ENCODE measurements around the gene DNAJC11.

The DNAJC11 gene

DNA sequence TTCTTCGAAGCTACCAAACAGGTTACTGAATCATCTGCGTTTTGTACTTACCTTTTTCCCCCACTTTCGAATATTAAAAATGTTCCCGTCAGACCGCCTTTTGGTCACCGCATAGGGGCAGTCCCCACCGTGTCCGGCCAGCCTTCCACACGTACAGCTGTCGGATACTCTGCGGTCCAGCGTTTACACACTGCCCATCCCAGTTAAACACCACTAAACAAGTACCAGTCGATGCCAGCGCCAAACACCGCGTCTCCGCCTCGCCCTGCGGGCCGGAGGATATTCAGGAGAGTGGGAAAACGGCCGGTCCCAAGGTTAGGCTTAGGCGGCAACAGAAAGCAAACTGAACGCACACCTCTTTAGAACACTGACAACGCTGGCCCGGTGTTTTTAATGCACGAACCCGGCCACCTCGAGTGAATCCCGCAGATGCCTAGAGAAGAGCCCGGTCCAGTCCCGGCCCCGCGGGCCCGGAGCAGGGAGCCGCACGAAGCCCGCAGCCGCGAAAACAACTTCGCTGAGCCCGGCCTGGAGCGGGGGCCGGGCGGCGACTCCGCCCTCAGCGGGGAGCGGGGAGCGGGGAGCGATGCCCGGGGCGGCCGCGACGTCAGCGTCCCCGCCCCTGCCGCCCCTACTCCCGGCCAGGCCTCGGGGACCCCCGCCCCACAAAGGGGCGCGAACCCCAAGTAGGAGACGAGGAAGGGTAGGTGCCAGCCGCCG lies 88.8 kb downstream of the DNAJC11 start:
- TF ChIP-seq GATA3 (IDR thresholded peaks at IDR 0.05; ENCODE audit: low read depth, low read length) (no peak), GATA2 (IDR thresholded peaks at IDR 0.05; ENCODE audit: low read depth, low read length) (no peak)

DNA sequence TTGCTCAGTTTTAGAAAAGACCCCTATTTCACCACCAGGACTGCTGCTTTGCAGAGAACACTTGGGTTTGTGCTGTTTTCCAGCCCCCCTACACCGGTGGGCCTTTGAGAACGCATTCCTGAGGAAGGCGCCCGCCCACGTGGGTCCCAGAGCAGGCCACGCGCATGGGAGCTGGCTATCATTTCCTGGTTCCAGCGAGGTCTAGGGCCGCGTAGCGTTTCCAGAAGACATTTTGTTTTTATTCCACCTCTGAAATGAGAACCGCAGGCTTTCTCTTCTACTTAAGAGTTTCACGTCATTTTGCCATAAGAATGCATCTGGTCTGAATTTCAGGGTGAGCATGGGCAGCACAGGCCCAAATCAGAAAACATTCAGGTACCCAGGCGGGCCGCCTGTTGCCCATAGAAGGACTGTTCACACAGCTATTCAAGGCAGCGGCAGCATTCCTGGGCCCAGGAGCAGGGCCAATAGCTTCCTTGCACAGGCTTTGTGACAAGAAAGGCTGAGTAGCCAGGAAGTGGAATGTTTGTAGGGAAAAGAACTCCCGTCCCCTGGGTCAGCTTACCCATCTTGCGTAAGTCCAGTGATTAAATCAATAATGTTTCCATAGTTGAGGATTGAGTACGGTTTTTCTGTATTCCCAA lies 97.6 kb downstream of the DNAJC11 start:
- TF ChIP-seq GATA3 (IDR thresholded peaks at IDR 0.05; ENCODE audit: low read depth, low read length) = no peak
- no peak for TF ChIP-seq GATA2 (IDR thresholded peaks at IDR 0.05; ENCODE audit: low read depth, low read length)

DNA sequence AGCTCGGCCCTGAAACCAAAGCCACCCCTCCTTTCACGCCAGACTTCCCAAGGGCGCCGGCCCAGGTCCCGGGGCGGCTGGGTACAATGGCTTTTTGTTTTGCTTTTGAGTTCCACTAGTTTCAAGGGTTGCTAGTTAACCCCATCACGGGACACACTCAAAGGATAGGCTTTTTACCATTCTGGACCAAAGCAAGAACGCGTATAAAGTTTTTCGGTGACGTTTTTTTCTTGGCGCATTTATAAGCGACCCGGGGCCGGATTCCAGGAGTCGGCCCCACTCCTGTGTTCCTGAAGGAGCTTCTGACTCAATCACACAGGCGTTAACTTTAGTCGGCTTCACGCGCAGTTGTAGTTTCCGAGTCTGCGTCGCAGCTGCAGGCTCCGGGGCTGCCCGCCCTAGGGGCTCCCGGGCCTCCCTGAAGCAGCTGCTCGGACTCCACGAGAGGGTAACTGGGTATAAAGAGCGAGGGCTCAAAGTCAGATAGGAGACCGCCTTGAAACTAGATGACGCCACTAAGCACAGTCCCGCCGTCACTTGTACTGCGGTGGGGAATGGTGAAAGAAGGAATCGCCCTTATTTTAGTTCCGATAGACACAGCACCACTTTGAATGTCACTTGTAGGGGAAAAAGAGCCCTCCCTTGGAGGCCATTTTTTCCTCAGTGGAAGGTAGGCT lies 98.2 kb downstream of the DNAJC11 start:
- TF ChIP-seq GATA2 (IDR thresholded peaks at IDR 0.05; ENCODE audit: low read depth, low read length) (no peak), GATA3 (IDR thresholded peaks at IDR 0.05; ENCODE audit: low read depth, low read length) (no peak)

DNA sequence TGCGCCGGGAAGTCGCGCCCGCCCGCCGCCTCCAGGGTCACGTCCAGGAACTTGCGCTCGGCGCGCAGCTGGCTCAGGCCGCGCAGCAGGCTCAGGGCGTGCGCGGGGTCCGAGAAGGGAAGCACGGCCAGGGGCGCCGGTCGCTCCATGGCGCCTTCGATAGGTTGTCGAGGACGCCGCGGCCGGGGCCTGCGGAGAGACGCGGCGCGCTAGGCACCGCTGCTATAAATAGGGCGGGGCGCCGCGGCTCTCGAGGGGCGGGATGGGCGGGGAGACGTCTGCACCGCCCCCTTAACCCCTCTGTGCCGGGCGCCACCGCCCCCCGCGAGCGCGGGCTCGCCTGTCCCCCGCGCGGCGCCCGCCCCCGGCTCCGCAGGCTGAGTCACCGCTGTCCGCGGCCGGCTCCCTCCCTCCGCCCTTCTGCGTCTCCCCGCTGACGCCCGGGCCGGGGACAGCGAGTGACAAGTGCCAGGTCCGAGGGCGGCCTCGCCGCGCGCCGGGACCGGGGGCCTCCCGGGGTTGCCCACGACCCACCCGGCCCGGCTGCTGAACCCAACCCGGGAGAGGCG lies 98.9 kb downstream of the DNAJC11 start, which contains the start of gene KLHL21:
KLHL21 (minus strand) TSS at position 201 of the 569 bp plus-strand sequence; CDS start at position 149, 52 bp downstream.
- TF ChIP-seq GATA2 (IDR thresholded peaks at IDR 0.05; ENCODE audit: low read depth, low read length) (no peak), GATA3 (IDR thresholded peaks at IDR 0.05; ENCODE audit: low read depth, low read length) (no peak)

DNA sequence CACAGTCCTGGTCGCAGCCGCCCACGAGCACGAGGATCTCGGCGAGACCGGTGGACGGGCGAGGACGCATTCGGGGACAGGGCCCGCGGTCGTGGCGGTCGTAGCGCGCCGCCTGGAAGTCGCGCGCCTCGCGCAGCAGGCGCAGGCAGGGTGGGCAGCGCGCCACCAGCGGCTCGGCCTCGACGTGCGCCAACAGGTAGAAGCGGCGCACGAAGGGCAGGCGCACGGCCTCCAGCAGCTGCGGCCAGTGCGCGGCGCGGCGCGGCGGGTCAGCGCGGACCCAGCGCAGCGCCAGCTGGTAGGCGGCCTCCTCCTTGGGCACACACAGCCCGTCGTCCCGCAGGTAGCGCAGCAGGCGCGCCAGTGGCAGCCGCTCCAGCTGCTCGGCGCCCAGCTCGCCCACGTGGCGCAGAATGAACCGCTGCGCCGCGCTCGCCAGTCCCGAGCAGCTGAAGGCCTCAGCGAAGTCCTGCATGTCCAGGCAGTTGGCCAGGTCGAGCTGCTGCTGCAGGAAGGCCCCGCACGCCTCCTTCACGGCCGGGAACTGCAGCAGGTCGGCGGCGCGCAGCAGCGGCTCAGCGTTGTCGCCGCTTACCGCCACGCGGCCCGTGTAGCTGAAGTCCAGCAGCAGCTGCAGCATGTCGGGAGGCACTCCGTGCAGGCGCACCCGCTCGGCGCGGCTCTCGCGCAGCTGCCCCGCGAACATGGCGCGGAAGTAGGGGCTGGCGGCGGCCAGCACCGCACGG lies 99.5 kb downstream of the DNAJC11 start:
- TF ChIP-seq GATA2 (IDR thresholded peaks at IDR 0.05; ENCODE audit: low read depth, low read length) (no peak), GATA3 (IDR thresholded peaks at IDR 0.05; ENCODE audit: low read depth, low read length) (no peak)

DNA sequence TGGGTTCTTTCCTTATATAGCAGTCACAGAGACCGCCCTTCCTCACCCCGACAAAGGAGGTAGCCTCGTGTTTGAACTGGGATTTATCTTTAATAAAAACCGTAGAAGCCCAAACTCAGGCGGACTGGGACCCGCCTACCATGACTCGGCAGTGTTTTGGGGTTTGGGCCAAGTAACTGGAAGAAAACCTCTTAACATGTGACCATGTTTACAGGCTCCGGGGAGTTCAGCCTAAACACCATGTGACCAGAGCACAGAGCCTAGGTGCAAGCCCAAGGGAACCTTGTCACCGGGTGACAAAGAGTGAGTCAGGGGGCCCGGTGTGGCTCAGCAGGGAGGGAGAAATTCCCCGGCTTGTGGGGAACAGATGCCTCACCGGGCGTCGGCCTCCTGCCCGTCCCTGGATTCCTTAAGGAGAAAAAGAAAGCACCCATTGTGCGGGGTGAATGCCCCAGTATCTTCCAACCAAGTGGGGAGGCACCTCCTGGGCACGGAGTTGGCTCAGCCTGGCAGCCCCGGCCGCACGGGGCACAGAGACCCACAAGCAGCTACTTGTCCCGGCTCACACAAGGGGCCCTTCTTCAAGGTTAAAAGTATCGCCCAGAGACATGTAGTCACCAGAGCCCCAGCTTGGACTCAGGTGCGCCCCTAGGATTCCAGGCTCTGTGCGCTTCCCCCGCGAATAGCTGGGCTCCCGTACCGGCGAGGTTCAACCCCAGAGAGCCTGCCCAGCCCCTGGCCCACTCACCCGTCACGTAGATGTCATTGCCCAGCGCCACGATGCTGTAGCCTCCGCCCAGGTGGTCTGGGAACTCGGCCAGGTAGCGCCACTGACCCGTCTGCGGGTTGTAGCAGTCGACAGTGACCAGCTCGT lies 100.3 kb downstream of the DNAJC11 start:
- TF ChIP-seq GATA2 (IDR thresholded peaks at IDR 0.05; ENCODE audit: low read depth, low read length) (no peak), GATA3 (IDR thresholded peaks at IDR 0.05; ENCODE audit: low read depth, low read length) (no peak)

DNA sequence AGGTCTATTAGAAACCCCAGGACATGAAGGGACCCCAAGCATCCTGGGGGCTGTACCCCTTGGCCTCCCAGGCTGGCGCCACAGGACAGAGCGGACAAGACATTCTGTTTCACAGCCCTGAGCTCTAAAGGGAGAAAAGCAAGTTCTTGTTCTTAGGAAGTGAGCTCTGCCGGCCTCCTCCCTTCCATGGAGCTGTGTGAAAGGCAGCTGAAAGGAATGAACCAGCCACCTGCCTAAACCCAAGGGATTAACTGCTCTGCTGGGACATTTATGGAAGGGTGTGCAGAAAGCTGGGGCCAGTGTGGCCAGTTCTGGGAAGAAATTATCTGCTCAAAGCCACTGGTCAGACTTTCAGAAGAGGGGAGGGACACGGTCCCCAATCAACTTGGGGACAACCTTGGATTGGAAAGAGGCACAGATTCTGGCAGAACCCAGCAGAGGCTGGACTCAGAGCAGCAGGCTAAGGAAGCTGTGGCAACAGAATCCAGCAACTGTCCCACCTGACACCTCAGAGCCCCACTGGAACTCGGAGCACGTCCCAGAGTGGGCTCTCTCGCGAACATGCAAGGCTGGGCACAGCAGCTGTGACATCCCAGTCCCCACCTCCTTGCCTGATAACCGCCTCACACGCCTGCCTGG lies 101.1 kb downstream of the DNAJC11 start:
- no peak for TF ChIP-seq GATA2 (IDR thresholded peaks at IDR 0.05; ENCODE audit: low read depth, low read length)
- TF ChIP-seq GATA3 (IDR thresholded peaks at IDR 0.05; ENCODE audit: low read depth, low read length) = no peak

DNA sequence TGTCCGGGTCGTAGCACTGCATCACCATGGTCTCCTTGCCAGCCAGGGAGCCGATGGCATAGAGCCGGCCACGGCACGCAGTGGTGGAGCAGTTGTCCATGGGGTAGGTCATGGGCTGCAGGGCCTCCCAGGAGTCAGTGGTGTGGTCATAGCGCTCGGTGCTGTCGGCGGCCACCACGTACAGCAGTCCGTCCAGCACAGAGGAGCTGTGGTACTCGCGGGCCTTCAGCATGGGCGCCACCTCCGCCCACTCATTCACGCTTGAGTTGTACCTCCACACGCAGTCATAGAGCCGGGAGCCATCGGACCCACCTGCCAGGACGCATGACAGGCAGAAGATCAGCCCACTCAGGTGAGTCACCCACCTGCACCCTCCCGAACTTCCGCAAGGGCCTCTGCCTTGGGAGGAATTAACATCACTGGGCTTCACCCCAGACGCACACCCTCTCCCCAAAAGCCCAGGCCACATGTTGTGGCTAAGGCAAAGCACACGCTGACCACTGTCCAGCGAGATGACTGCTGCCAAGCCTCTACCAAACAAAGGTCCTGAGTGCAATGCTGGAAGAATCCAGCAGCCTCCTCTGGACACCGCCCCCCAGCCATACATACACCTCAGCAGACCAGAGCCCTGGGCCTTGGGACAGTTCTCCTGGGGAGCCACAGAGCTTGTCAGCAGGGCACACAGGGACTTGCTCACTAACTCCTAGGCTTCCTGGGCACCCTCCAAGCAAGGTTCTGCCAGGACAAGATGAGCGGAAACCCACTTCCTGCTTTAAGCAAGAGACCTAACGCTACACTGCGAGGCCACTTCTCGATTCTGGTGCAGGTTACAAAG lies 102.3 kb downstream of the DNAJC11 start:
- TF ChIP-seq GATA2 (IDR thresholded peaks at IDR 0.05; ENCODE audit: low read depth, low read length) (no peak), GATA3 (IDR thresholded peaks at IDR 0.05; ENCODE audit: low read depth, low read length) (no peak)

DNA sequence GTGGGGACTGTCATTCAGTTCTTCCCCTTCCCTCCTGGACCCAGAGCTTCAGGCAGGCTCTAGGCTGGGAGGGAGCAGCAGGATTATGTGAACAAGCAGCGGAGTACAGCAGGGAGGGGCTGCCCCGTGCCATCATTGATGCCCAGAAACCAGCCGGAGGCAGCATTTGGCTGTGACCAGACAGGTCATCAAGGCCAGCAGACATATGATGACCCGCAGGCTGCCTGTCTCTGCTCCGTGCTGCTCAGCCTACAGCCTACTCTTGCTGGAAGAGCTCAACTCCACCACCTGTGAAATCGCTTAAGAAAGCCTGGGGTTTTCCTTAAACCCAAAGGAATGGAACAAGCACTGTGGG lies 103.9 kb downstream of the DNAJC11 start:
- no peak for TF ChIP-seq GATA2 (IDR thresholded peaks at IDR 0.05; ENCODE audit: low read depth, low read length)
- no peak for TF ChIP-seq GATA3 (IDR thresholded peaks at IDR 0.05; ENCODE audit: low read depth, low read length)

DNA sequence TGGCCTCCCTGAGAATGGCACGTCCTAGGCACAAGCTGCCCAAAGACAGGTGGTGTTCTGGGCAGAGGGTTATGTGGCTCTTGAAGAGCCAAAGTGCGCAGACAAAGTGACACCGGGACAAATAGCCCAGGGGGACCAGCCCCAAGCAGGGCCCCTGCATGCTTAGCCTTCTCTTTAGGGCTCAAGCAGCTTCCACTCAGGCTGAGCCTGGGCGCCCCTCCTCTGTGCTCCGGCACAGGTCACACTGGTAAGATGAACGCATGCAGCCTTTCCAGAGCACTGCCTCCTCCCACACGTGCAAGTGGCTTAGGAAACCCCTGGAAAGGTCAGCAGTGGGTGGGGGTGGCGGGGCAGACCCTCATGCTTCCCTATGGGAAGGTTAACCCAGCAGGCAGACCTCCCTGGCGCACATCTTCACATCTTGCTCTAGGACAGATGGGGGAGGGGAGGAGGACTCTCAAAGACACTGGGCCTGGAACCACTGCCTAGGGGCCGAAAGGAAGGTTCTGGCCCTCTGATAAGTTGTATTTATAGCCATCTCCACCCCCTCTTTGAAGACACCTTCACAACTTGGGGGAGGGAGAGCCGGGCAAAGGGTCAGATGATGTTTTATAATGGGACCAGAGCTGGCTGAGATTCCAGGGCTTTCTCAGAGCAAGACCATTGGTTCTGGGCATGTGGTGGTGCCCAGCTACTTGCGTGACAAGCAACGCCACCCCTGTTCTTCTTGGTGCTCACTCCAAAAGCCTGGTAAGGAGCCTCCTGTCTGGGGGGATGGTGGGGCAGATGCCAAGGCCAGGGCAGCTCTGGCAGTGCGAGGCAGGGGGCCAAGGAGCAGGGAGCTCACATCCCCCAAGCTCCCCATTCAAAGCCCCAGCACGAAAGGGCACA lies 104.5 kb downstream of the DNAJC11 start:
- TF ChIP-seq GATA2 (IDR thresholded peaks at IDR 0.05; ENCODE audit: low read depth, low read length) (no peak), GATA3 (IDR thresholded peaks at IDR 0.05; ENCODE audit: low read depth, low read length) (no peak)

DNA sequence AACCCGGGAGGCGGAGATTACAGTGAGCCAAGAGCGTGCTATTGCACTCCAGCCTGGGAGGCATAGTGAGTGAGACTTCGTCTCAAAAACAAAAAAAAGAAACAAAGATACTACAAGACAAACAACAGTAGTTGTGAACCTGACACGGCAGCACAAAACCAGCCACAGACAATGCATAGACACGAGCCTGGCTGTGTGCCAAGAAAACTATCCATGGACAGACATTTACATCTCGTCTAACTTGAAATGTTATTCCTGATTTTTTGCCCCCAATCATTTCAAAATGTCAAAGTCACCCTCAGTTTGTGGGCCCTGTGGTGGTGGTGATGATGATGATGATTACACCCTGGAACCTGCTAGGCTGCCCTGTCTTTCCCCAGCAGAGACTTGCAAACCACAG lies 105.3 kb downstream of the DNAJC11 start:
- TF ChIP-seq GATA3 (IDR thresholded peaks at IDR 0.05; ENCODE audit: low read depth, low read length) = no peak
- no peak for TF ChIP-seq GATA2 (IDR thresholded peaks at IDR 0.05; ENCODE audit: low read depth, low read length)

Measured in SH-SY5Y (cell line).